IMR-90 (cell line): ENCODE measurements around the gene MS4A15. TPM values are rescaled to one million over a fixed set of nuclear protein-coding genes. Genes with fewer than 3 reads are reported as not detected.

Experiments used
- ATAC-seq: fragments of 200-7000 bp; cut with Tn5 transposase; 2 replicates; pipeline ENCODE4 v1.9.1; 2020; ENCODE audit warnings: low read depth, mild to moderate bottlenecking, moderate library complexity
- BruUV-seq: library from RNA; stranded (reverse); fragments of 400-500 nt; replicated peaks from 2 replicates; lab custom pipeline; 2021; lab: Mats Ljungman, UMichigan
- CTCF ChIA-PET: fragments of 300-600 bp; formaldehyde crosslinking; extraction: SDS; loops from one replicate; lab custom pipeline; 2021; ENCODE audit warnings: antibody characterized with exemption; lab: Yijun Ruan, JAX
- POLR2A ChIA-PET: fragments of 300-600 bp; sonication (Branson Sonifier 250); formaldehyde crosslinking; loops from one replicate; lab custom pipeline; 2022; ENCODE audit warnings: antibody characterized with exemption; ENCODE audit not compliant: unreplicated experiment; lab: Charles Lee
- DNase-seq: peaks from one replicate; pipeline ENCODE4 v3.0.0; 2013
- H2AFZ ChIP-seq: replicated peaks from 2 replicates; pipeline ENCODE3; 2013; ENCODE audit warnings: low read length, mild to moderate bottlenecking; ENCODE audit not compliant: poor library complexity
- H2AK5ac ChIP-seq: 2 replicates; pipeline ENCODE4 v1.6.1; 2013; ENCODE audit warnings: low read depth, low read length, inconsistent platforms
- H2AK9ac ChIP-seq: replicated peaks from 2 replicates; pipeline ENCODE3; 2013; ENCODE audit warnings: mild to moderate bottlenecking, low read depth, low read length, moderate library complexity; ENCODE audit not compliant: poor library complexity
- H2BK120ac ChIP-seq: 2 replicates; pipeline ENCODE4 v1.6.1; 2013; ENCODE audit warnings: low read depth, low read length, inconsistent platforms
- H2BK15ac ChIP-seq: 3 replicates; pipeline ENCODE4 v1.6.1; 2013; ENCODE audit warnings: low read depth, low read length, inconsistent platforms
- H2BK20ac ChIP-seq: 2 replicates; pipeline ENCODE4 v1.6.1; 2013; ENCODE audit warnings: low read depth, mild to moderate bottlenecking, inconsistent platforms, low read length, moderate library complexity
- H2BK5ac ChIP-seq: 2 replicates; pipeline ENCODE4 v1.6.1; 2013; ENCODE audit warnings: mild to moderate bottlenecking, low read depth, low read length, inconsistent platforms; ENCODE audit not compliant: poor library complexity, severe bottlenecking
- H3K14ac ChIP-seq: replicated peaks from 2 replicates; pipeline ENCODE4 v1.6.1; 2013; ENCODE audit warnings: low read depth, low read length, inconsistent platforms
- H3K18ac ChIP-seq: 2 replicates; pipeline ENCODE4 v1.6.1; 2013; ENCODE audit warnings: low read depth, low read length, control low read depth
- H3K23ac ChIP-seq: 2 replicates; pipeline ENCODE4 v1.6.1; 2013; ENCODE audit warnings: low read depth, low read length, inconsistent platforms
- H3K27ac ChIP-seq: 2 replicates; pipeline ENCODE4 v1.5.1; 2013; ENCODE audit warnings: mild to moderate bottlenecking, control low read depth, low read length; ENCODE audit not compliant: insufficient read depth
- H3K27me3 ChIP-seq: 2 replicates; pipeline ENCODE4 v1.6.1; 2013; ENCODE audit warnings: low read length; ENCODE audit not compliant: control insufficient read depth, insufficient read depth
- H3K36me3 ChIP-seq: 2 replicates; pipeline ENCODE4 v1.6.1; 2013; ENCODE audit warnings: low read length, mixed read lengths; ENCODE audit not compliant: control insufficient read depth, insufficient read depth
- H3K4ac ChIP-seq: 2 replicates; pipeline ENCODE4 v1.6.1; 2013; ENCODE audit warnings: low read depth, low read length, inconsistent platforms
- H3K4me1 ChIP-seq: 2 replicates; pipeline ENCODE4 v1.6.1; 2013; ENCODE audit warnings: low read length, mixed read lengths; ENCODE audit not compliant: control insufficient read depth, insufficient read depth
- H3K4me2 ChIP-seq: 2 replicates; pipeline ENCODE4 v1.6.1; 2013; ENCODE audit warnings: low read depth, mild to moderate bottlenecking, control low read depth, low read length, moderate library complexity
- H3K4me3 ChIP-seq: 2 replicates; pipeline ENCODE4 v1.5.1; 2013; ENCODE audit warnings: low read depth, mild to moderate bottlenecking, control low read depth, low read length, moderate library complexity; ENCODE audit not compliant: insufficient read depth
- H3K56ac ChIP-seq: 2 replicates; pipeline ENCODE4 v1.6.1; 2013; ENCODE audit warnings: low read length, inconsistent platforms; ENCODE audit not compliant: insufficient read depth; ENCODE audit errors: extremely low read depth
- H3K79me1 ChIP-seq, 2 experiments: 2 replicates each; pipeline ENCODE4 v1.6.1; 2013; ENCODE audit warnings: low read length in 2 of 2, inconsistent platforms in 1 of 2, low read depth in 1 of 2
- H3K9ac ChIP-seq: 2 replicates; pipeline ENCODE4 v1.6.1; 2013; ENCODE audit warnings: low read depth, low read length, control low read depth
- H3K9me1 ChIP-seq: 2 replicates; pipeline ENCODE4 v1.6.1; 2013; ENCODE audit warnings: low read length, inconsistent platforms; ENCODE audit not compliant: insufficient read depth
- H3K9me3 ChIP-seq: 2 replicates; pipeline ENCODE4 v1.6.1; 2013; ENCODE audit warnings: low read length; ENCODE audit not compliant: control insufficient read depth, insufficient read depth
- H4K20me1 ChIP-seq: 2 replicates; pipeline ENCODE4 v1.6.1; 2013; ENCODE audit warnings: low read length, inconsistent platforms; ENCODE audit not compliant: insufficient read depth
- H4K5ac ChIP-seq: 2 replicates; pipeline ENCODE4 v1.6.1; 2013; ENCODE audit warnings: mild to moderate bottlenecking, low read depth, low read length, control low read depth
- H4K8ac ChIP-seq, 2 experiments: 2 replicates each; pipeline ENCODE4 v1.6.1; 2013; ENCODE audit warnings: low read depth in 2 of 2, low read length in 2 of 2, control low read depth in 1 of 2, inconsistent platforms in 1 of 2
- H4K91ac ChIP-seq: 2 replicates; pipeline ENCODE4 v1.6.1; 2013; ENCODE audit warnings: low read depth, low read length, inconsistent platforms; ENCODE audit not compliant: insufficient read depth
- MXI1 ChIP-seq: IDR thresholded peaks from 2 replicates; pipeline ENCODE4 v1.6.1; 2012; ENCODE audit warnings: low read depth, mild to moderate bottlenecking, low read length, moderate library complexity, borderline replicate concordance
- WGBS, 2 experiments: methylation state at CpG; one replicate each; pipeline versions ENCODE4 v1.1.5 to v1.1.7; 2013; ENCODE audit warnings: missing lambda C conversion rate in 2 of 2; ENCODE audit not compliant: insufficient read length in 1 of 2; ENCODE audit errors: extremely low coverage in 2 of 2; 5-methylcytosine and 5-hydroxymethylcytosine counted together
- dilution Hi-C: fragments of 300-500 bp; cut with HindIII; formaldehyde crosslinking; loops from one replicate; pipeline ENCODE4 v1.14.3; 2018; ENCODE audit warnings: low sequenced_read_pairs; ENCODE audit not compliant: unreplicated experiment
- in situ Hi-C: fragments of 300-500 bp; cut with MboI; formaldehyde crosslinking; loops from 3 replicates; pipeline ENCODE4 v1.14.3; 2019; ENCODE audit warnings: low sequenced_read_pairs, inconsistent platforms, mixed read lengths
- intact Hi-C: fragments of 100-400 bp; cut with micrococcal nuclease; formaldehyde crosslinking; loops from 2 replicates; pipeline ENCODE4 v1.10.0; 2022
- polyA plus RNA-seq, 3 experiments: library from polyadenylated mRNA; depleted of rRNA; stranded (reverse); fragments of >200 nt; gene quantifications; 2 replicates each; pipeline ENCODE4 v1.2.3, GENCODE V29; 2012; ENCODE audit warnings: low replicate concordance in 1 of 3
- total RNA-seq: library from RNA; depleted of rRNA; stranded (reverse); fragments of >200 nt; gene quantifications from 2 replicates; pipeline ENCODE4 v1.2.3, GENCODE V29; 2012

MS4A15 gene
- total and polyA plus RNA-seq, 2 of the 4 experiments (the other 2 are of a cell fraction) = not detected

DNA sequence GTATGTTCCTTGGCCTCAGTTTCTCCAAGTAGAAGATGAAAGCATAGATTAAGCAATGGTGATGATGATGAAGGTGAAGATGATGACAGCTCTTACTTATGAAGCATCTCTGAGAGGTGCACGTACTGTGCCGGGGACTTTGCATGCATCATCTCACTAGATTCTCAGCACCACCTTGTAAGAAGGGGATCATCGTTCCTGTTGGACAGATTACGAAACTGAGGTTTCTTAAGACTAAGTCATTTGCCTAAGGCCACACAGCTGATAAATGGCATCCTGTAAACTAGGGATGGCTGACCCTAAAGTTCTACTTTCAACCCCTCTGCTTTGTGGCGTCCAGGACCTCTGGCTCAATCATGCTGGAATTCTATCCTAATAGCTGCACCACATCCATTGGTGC is 8.7 kb downstream of the MS4A15 start:
- Histone ChIP-seq H2BK20ac (no peak overlapping the region), H2AK5ac (no peak overlapping the region), H4K5ac (no peak overlapping the region), H3K9me1 (no peaks in the 10 kb centered on the region), H3K4me3 (no peak overlapping the region), H3K56ac (no peak overlapping the region), H3K9ac (no peak overlapping the region), H3K4me2 (no peak overlapping the region), H4K20me1 (no peaks in the 10 kb centered on the region), H3K4me1 (no peaks in the 10 kb centered on the region), H2AK9ac (no peak overlapping the region), H2BK15ac (no peak overlapping the region), H4K8ac (no peak overlapping the region), H2BK5ac (no peak overlapping the region), H3K27ac (no peak overlapping the region), H3K36me3 (no peaks in the 10 kb centered on the region), H2AFZ (no peak overlapping the region), H4K91ac (no peak overlapping the region), H3K79me1 (no peaks in the 10 kb centered on the region), H3K23ac (no peak overlapping the region), H3K4ac (no peak overlapping the region), H2BK120ac (no peak overlapping the region), H3K9me3 (no peaks in the 10 kb centered on the region), H3K14ac (no peak overlapping the region), H3K18ac (no peak overlapping the region), H3K27me3 (peaks cover 11% of the 10 kb centered on the region)
- WGBS, 2 experiments = 100% methylated on average over 1 of the region's 5 CpGs; no CpG with 5 or more reads in 1 of the 2 experiments
- DNase-seq = no peak
- no TSS peak for BruUV-seq
- ATAC-seq = no peak
- TF ChIP-seq MXI1 = no peak
- in situ Hi-C loops = no loop called here
- POLR2A ChIA-PET = no interaction called here
- intact Hi-C loops = no loop called here
- CTCF ChIA-PET = interaction anchor here (1.5 kb wide), 1 partner anchor 10 kb away, joined by 4 read pairs; no protein-coding TSS in a partner anchor
- dilution Hi-C loops = no loop called here
